Endothelial cell of umbilical vein (primary cell): ENCODE results near the gene OAF. TPM values are rescaled to one million over a fixed set of nuclear protein-coding genes. Genes with fewer than 3 reads are reported as not detected.
A peak's percentile ranks its signal among the peaks of the same experiment; 100 is the strongest.

Experiments used
- BruUV-seq: library from RNA; stranded (reverse); fragments of 400-500 nt; replicated peaks from 2 replicates; lab custom pipeline; 2021; lab: Mats Ljungman, UMichigan
- CTCF ChIA-PET: fragments of 300-600, 350-600 bp; sonication (Branson Sonifier 250); formaldehyde crosslinking; loops from one replicate; lab custom pipeline; 2021; ENCODE audit warnings: antibody characterized with exemption, inconsistent platforms; lab: Charles Lee
- POLR2A ChIA-PET: fragments of 300-600, 350-600 bp; sonication (Branson Sonifier 250); formaldehyde crosslinking; loops from one replicate; lab custom pipeline; 2021; ENCODE audit warnings: antibody characterized with exemption, inconsistent platforms; lab: Charles Lee
- DNase-seq: peaks from one replicate; pipeline ENCODE4 v3.0.0-alpha.2; 2011; ENCODE audit warnings: low read depth, low spot score
- FAIRE-seq: peaks from 2 replicates; lab custom pipeline; 2011; peaks lifted over from hg19 to GRCh38; lab: Jason Lieb, UNC
- H2AFZ ChIP-seq: 2 replicates; pipeline ENCODE4 v1.6.0; 2012; ENCODE audit warnings: low read depth, low read length, control low read depth, inconsistent platforms
- H3K27ac ChIP-seq: 2 replicates; pipeline ENCODE4 v1.5.1; 2011; ENCODE audit warnings: low read depth, mild to moderate bottlenecking, control low read depth, low read length, moderate library complexity; ENCODE audit not compliant: insufficient read depth
- H3K27me3 ChIP-seq, 2 experiments: 2 replicates each; pipeline versions ENCODE4 v1.6.0 to v1.6.1; 2011; ENCODE audit warnings: low read length in 2 of 2, mixed read lengths in 1 of 2; ENCODE audit not compliant: control insufficient read depth in 2 of 2, insufficient read depth in 2 of 2
- H3K36me3 ChIP-seq, 2 experiments: 2 replicates in 1 of 2; 3 replicates in 1 of 2; pipeline ENCODE4 v1.5.1; 2011; ENCODE audit warnings: low read length in 2 of 2, mild to moderate bottlenecking in 1 of 2, moderate library complexity in 1 of 2; ENCODE audit not compliant: control insufficient read depth in 2 of 2, insufficient read depth in 2 of 2; ENCODE audit errors: extremely low read depth in 1 of 2
- H3K4me1 ChIP-seq: 3 replicates; pipeline ENCODE4 v1.5.1; 2011; ENCODE audit warnings: mild to moderate bottlenecking, low read length; ENCODE audit not compliant: control insufficient read depth, insufficient read depth; ENCODE audit errors: extremely low read depth
- H3K4me2 ChIP-seq: 2 replicates; pipeline ENCODE4 v1.6.1; 2011; ENCODE audit warnings: low read length, control low read depth, mixed read lengths; ENCODE audit not compliant: insufficient read depth
- H3K4me3 ChIP-seq, 3 experiments: fragments of 200-600 bp in 1 of 3; sonication (generic), shearing (Covaris generic) in 1 of 3; replicated peaks in 1 of 3; 2 replicates each; pipeline ENCODE4 v1.5.1; 2011 to 2016; ENCODE audit warnings: control low read depth in 3 of 3, low read length in 3 of 3, mild to moderate bottlenecking in 2 of 3, inconsistent platforms in 1 of 3, low read depth in 1 of 3, moderate library complexity in 1 of 3; ENCODE audit not compliant: insufficient read depth in 1 of 3
- H3K79me2 ChIP-seq: 2 replicates; pipeline ENCODE4 v1.6.0; 2012; ENCODE audit warnings: low read length, inconsistent platforms; ENCODE audit not compliant: control insufficient read depth, insufficient read depth
- H3K9ac ChIP-seq: replicated peaks from 2 replicates; pipeline ENCODE3; 2011; ENCODE audit warnings: low read length, control low read depth; ENCODE audit not compliant: insufficient read depth; ENCODE audit errors: extremely low read depth
- H3K9me1 ChIP-seq: replicated peaks from 3 replicates; pipeline ENCODE4 v1.6.0; 2011; ENCODE audit warnings: mild to moderate bottlenecking, low read length; ENCODE audit not compliant: control insufficient read depth, insufficient read depth; ENCODE audit errors: extremely low read depth
- H3K9me3 ChIP-seq: replicated peaks from 2 replicates; pipeline ENCODE4 v1.5.1; 2012; ENCODE audit warnings: low read length, inconsistent platforms; ENCODE audit not compliant: control insufficient read depth, insufficient read depth
- H4K20me1 ChIP-seq: replicated peaks from 2 replicates; pipeline ENCODE3; 2011; ENCODE audit warnings: mild to moderate bottlenecking, low read length; ENCODE audit not compliant: control insufficient read depth, insufficient read depth; ENCODE audit errors: extremely low read depth
- CTCF ChIP-seq, 2 donors: IDR thresholded peaks; 1 replicate in 1 of 2; 2 replicates in 1 of 2; pipeline ENCODE4 v1.5.1; 2011; ENCODE audit warnings: low read length in 2 of 2, mild to moderate bottlenecking in 2 of 2, moderate library complexity in 2 of 2, control low read depth in 1 of 2, inconsistent platforms in 1 of 2, low read depth in 1 of 2; ENCODE audit not compliant: insufficient read depth in 1 of 2; ENCODE audit errors: extremely low read depth in 1 of 2
- JUN ChIP-seq: IDR thresholded peaks from 2 replicates; pipeline ENCODE4 v1.6.1; 2011; ENCODE audit warnings: borderline replicate concordance, low read depth; ENCODE audit not compliant: insufficient read length, insufficient read depth
- MYC ChIP-seq: IDR thresholded peaks from one replicate; pipeline ENCODE4 v1.6.1; 2011; ENCODE audit warnings: mild to moderate bottlenecking, low read depth, low read length
- POLR2A ChIP-seq: IDR thresholded peaks from 2 replicates; pipeline ENCODE4 v1.6.1; 2012; ENCODE audit warnings: low read depth, mild to moderate bottlenecking, control low read depth, low read length
- POLR2AphosphoS5 ChIP-seq: IDR thresholded peaks from 2 replicates; pipeline ENCODE4 v1.6.1; 2012; ENCODE audit warnings: low read depth, mild to moderate bottlenecking, control low read depth, low read length, moderate library complexity; ENCODE audit not compliant: insufficient read depth
- dilution Hi-C: fragments of 300-500 bp; cut with MboI; formaldehyde crosslinking; loops from one replicate; pipeline ENCODE4 v1.15.0; 2019; ENCODE audit warnings: low sequenced_read_pairs; ENCODE audit not compliant: extremely low pct_ligation_motif_present
- intact Hi-C: fragments of 100-400 bp; cut with micrococcal nuclease; formaldehyde crosslinking; loops from one replicate; pipeline ENCODE4 v1.10.0; 2022
- polyA plus RNA-seq, 4 experiments: library from polyadenylated mRNA; depleted of rRNA in 3 of 4; stranded (reverse) in 3 of 4; unstranded in 1 of 4; fragments of >200 nt; gene quantifications; 2 replicates each; pipeline versions ENCODE4 v1.2.1 to v1.2.3, GENCODE V29; 2011 to 2012; ENCODE audit warnings: missing spikeins in 1 of 4
- total RNA-seq: library from RNA; stranded (reverse); gene quantifications from 2 replicates; pipeline ENCODE4 v1.2.3, GENCODE V29; 2021
- TF ChIP-seq, protein P1 (sequence below): IDR thresholded peaks from 2 replicates; pipeline ENCODE4 v1.6.1; 2011; ENCODE audit not compliant: insufficient read depth, insufficient read length

The OAF gene
- total and polyA plus RNA-seq, 2 donors (not counting 3 experiments of a cell fraction or from before 2014, with no cell fraction given), result 32.1 to 33.8 TPM

GRCh38 chr11:120227228-120227852, 16.5 kb downstream of the OAF start:
- Histone ChIP-seq H3K9me1 (no peaks in the 10 kb centered on the region), H3K9ac (no peak overlapping the region), H3K27me3 (no peaks in the 10 kb centered on the region), H3K4me3 (no peak overlapping the region), H2AFZ (no peak overlapping the region), H3K9me3 (no peaks in the 10 kb centered on the region), H3K79me2 (no peaks in the 10 kb centered on the region), H3K4me1 (peaks cover 11% of the 10 kb centered on the region), H4K20me1 (no peaks in the 10 kb centered on the region), H3K36me3 (no peaks in the 10 kb centered on the region), H3K27ac (no peak overlapping the region), H3K4me2 (no peak overlapping the region)
- CTCF ChIA-PET, result interaction anchor here (0.5 to 16.4 kb wide), 5 partner anchors 18 to 124 kb away, joined by 3 to 327 read pairs (median 71); no protein-coding TSS in a partner anchor
- POLR2A ChIA-PET, result no interaction called here
- dilution Hi-C loops (no loop called here), intact Hi-C loops (no loop called here)
- TF ChIP-seq MYC (no peak), POLR2A (no peak), POLR2AphosphoS5 (no peak)
- TF ChIP-seq, protein P1, sequence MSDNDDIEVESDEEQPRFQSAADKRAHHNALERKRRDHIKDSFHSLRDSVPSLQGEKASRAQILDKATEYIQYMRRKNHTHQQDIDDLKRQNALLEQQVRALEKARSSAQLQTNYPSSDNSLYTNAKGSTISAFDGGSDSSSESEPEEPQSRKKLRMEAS, result no peak
- BruUV-seq, result no TSS peak
- DNase-seq (no peak), FAIRE-seq (no peak)

DNA sequence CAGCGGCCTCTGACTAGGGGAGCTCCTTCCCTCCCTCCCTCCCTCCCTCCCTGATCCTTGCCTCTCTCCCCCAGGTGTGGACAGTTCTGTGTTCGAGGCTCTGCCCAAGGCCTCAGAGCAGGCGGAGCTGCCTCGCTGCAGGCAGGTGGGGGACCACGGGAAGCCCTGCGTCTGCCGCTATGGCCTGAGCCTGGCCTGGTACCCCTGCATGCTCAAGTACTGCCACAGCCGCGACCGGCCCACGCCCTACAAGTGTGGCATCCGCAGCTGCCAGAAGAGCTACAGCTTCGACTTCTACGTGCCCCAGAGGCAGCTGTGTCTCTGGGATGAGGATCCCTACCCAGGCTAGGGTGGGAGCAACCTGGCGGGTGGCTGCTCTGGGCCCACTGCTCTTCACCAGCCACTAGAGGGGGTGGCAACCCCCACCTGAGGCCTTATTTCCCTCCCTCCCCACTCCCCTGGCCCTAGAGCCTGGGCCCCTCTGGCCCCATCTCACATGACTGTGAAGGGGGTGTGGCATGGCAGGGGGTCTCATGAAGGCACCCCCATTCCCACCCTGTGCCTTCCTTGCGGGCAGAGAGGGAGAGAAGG, 18.1 kb downstream of the OAF start:
- H3K79me2 ChIP-seq, result no peaks in the 10 kb centered on the region
- ChIA-PET POLR2A (interaction anchor here (1.3 kb wide), 1 partner anchor 57 kb away, joined by 3 read pairs; no protein-coding TSS in a partner anchor), CTCF (interaction anchor here (0.8 to 16.4 kb wide), 10 partner anchors 8 to 73 kb away, joined by 3 to 327 read pairs (median 6); partner anchors contain the start of gene OAF)
- H3K9ac ChIP-seq, result no peak overlapping the region
- H4K20me1 ChIP-seq, result no peaks in the 10 kb centered on the region
- H2AFZ ChIP-seq, result no peak overlapping the region
- H3K9me1 ChIP-seq, result no peaks in the 10 kb centered on the region
- no peak overlapping the region for H3K4me3 ChIP-seq
- H3K36me3 ChIP-seq, result no peaks in the 10 kb centered on the region
- FAIRE-seq (no peak), DNase-seq (no peak)
- no TSS peak for BruUV-seq
- dilution Hi-C loops (no loop called here), intact Hi-C loops (loop anchor here (1.0 kb wide), 1 partner anchor 57 kb away; no protein-coding TSS in a partner anchor)
- no peaks in the 10 kb centered on the region for H3K9me3 ChIP-seq
- H3K27me3 ChIP-seq, result peaks cover 1 to 6% of the 10 kb centered on the region in 2 experiments
- no peak overlapping the region for H3K27ac ChIP-seq
- peaks cover 11% of the 10 kb centered on the region for H3K4me1 ChIP-seq
- H3K4me2 ChIP-seq, result no peak overlapping the region
- peak in 1 of 2 donors; percentile 43 for TF ChIP-seq CTCF (IDR thresholded peaks at IDR 0.05; ENCODE audit: extremely low read depth in 1 of 2, insufficient read depth in 1 of 2, low read depth in 1 of 2, low read length in 2 of 2)
- no peak for TF ChIP-seq JUN
